IPS-18a (cell line): ENCODE data around the gene CHST2.

ENCODE experiments used
- H3K27ac ChIP-seq: one replicate; pipeline ENCODE4 v1.5.1; 2013; ENCODE audit warnings: low read length
- H3K27me3 ChIP-seq: one replicate; pipeline ENCODE4 v1.6.1; 2013; ENCODE audit warnings: mild to moderate bottlenecking, low read length; ENCODE audit not compliant: control insufficient read depth, insufficient read depth
- H3K36me3 ChIP-seq: one replicate; pipeline ENCODE4 v1.6.1; 2013; ENCODE audit warnings: low read depth, low read length; ENCODE audit not compliant: control insufficient read depth
- H3K4me1 ChIP-seq: one replicate; pipeline ENCODE4 v1.6.1; 2013; ENCODE audit warnings: low read depth, low read length; ENCODE audit not compliant: control insufficient read depth
- H3K4me3 ChIP-seq: one replicate; pipeline ENCODE4 v1.5.1; 2013; ENCODE audit warnings: low read length
- H3K9ac ChIP-seq: one replicate; pipeline ENCODE4 v1.6.1; 2013; ENCODE audit warnings: mild to moderate bottlenecking, low read length, moderate library complexity
- H3K9me3 ChIP-seq: one replicate; pipeline ENCODE4 v1.6.1; 2013; ENCODE audit warnings: low read depth, low read length; ENCODE audit not compliant: control insufficient read depth

Gene CHST2

DNA sequence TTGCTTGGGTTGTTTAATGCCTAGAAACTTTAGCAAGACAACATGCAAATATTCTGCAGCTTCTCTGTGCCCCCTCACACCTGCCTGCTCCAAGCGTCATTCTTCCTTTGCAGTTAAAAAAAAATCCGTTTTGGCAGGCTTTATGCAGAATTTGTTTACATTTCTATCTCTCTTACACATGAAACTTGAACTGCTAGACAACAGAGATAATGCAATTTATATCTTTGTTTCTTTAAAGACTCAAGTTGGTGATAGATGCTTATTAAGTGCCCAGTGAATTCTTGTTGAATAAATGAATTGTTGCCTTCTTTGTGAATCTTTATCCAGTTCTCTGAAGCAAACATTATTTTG, 53.2 kb downstream of the CHST2 start:
- Histone ChIP-seq H3K27me3 (no peaks in the 10 kb centered on the region), H3K27ac (no peak overlapping the region), H3K36me3 (no peaks in the 10 kb centered on the region), H3K4me1 (no peaks in the 10 kb centered on the region), H3K9me3 (peaks cover 6% of the 10 kb centered on the region), H3K9ac (no peak overlapping the region), H3K4me3 (no peak overlapping the region)

DNA sequence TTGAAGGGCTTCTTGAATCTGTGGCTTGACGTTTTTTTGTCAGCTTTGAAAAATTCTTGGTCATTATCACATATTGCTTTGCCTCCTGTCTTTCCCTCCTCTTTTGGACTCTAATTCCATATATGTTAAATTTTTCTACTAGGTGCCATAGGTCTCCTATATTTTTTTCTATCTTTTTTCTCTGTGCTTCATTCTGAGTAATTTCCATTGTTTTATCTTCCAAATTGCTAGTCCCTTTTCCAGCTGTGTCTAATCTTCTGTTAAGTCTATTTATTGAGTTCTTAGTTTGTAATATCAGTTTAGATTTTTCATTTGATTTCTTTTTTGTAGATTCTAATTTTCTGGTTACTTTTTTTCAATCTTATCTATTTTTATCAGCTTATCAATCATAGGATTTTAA, 53.7 kb downstream of the CHST2 start:
- Histone ChIP-seq H3K27me3 (no peaks in the 10 kb centered on the region), H3K27ac (no peak overlapping the region), H3K4me3 (no peak overlapping the region), H3K9ac (no peak overlapping the region), H3K9me3 (peaks cover 6% of the 10 kb centered on the region), H3K4me1 (no peaks in the 10 kb centered on the region), H3K36me3 (no peaks in the 10 kb centered on the region)
